Stimulated activated CD4-positive, alpha-beta T cell treated with anti-CD3 and anti-CD28 coated beads, Interleukin-1b, Interleukin-23, amount 100 ng/mL, for 4 hours (primary cell): ENCODE results near the gene GUCY1A1.
"Not testable (repeated sequence)": the region's sequence is repeated elsewhere in the genome, so short reads cannot be mapped to it uniquely, and the experiment has no call there.

Experiments used
- DNase-seq, 2 donors: peaks; one replicate each; pipeline ENCODE4 v3.0.0-alpha.2; 2020; ENCODE audit warnings: low read depth in 2 of 2

The GUCY1A1 gene, protein sequence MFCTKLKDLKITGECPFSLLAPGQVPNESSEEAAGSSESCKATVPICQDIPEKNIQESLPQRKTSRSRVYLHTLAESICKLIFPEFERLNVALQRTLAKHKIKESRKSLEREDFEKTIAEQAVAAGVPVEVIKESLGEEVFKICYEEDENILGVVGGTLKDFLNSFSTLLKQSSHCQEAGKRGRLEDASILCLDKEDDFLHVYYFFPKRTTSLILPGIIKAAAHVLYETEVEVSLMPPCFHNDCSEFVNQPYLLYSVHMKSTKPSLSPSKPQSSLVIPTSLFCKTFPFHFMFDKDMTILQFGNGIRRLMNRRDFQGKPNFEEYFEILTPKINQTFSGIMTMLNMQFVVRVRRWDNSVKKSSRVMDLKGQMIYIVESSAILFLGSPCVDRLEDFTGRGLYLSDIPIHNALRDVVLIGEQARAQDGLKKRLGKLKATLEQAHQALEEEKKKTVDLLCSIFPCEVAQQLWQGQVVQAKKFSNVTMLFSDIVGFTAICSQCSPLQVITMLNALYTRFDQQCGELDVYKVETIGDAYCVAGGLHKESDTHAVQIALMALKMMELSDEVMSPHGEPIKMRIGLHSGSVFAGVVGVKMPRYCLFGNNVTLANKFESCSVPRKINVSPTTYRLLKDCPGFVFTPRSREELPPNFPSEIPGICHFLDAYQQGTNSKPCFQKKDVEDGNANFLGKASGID

GRCh38 chr4:155666344-155667221, at the start of gene GUCY1A1:
TSS of gene GUCY1A1 (plus strand) at chr4:155666848. CDS start at chr4:155696868, 30,020 bp downstream.
- peak in 1 of 2 donors; percentile 0 for DNase-seq

- no peak for DNase-seq
These were observed 49.4 kb upstream of the GUCY1A1 start for GRCh38 chr4:155617296-155617695.

DNA sequence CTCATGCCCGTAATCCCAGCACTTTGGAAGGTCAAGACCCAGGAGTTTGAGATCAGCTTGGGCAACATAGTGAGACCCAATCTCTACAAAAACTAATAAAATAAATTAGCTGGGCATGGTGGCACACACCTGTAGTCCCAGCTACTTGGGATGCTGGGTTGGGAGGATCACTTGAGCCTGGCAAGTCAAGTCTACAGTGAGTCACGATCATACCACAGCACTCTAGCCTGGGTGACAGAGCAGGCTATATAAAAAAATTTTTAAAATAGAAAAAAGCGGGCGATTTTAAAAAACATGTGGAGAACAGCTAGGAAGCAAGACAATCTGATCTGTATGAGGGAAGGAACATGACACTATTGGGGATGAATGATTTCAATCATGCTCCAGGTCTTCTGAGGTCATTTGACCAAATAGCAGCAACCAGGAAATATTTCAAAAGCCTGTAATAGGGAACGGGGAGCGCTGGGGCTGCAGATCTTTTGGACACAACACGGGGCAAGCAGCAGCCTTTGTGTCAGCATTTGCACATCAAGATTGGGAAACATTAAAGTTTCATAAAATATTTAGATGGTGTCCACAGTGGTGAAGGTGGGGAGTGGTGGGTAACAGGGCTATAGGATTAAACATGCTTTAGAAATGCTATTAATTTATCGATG, 48.3 kb upstream of the GUCY1A1 start:
- DNase-seq: no peak

GRCh38 chr4:155620637-155621036, 46.0 kb upstream of the GUCY1A1 start:
- no peak for DNase-seq

GRCh38 chr4:155624478-155624877, 42.2 kb upstream of the GUCY1A1 start:
- DNase-seq: no peak

DNA sequence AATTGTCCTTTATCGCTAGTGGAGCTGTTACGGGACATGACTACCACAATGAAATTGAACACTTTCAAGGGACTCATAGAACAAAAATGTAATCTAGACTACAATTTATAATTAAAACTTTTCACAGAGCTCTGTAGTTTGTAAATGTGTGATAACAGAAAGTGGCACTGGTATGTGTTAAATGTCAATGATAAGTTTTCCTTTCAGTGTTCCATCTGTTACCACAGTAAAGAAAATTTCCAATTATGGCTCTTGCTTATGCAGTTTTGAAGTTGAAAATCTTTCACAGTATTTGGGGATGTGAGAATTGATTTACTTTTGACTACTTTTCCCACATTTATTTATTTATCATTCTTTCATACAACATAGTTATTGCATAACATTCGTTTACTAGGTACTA, 40.1 kb upstream of the GUCY1A1 start:
- DNase-seq: no peak

DNA sequence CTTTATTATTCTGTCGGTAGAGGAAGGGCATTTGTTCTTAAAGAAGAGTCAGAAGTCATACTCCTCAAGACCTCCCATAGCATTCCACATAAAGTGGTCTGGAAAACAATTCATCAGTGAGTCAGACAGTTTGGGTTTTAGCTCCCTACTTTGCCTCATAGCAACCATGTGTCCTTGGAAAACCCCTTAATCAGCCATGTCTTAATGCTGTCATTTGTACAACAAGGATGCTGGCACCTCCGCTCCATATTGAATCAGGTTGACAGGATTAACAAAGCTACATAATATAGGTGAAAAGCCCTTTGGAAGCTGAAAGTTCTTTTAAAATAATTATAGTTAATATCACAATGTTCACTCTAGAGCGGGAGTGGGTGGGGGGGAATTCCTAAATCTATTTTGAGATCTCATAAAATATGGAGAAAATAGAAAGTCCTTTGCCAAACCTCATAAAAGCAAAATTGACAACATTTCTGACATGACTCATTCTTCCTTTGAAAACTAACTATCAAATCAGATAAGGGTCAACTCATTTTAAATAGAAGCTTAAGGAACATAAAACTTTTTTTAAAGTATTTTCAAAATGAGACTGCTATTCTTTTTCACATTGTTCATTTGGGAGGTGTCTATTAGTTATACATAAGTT, 37.3 kb upstream of the GUCY1A1 start:
- DNase-seq: no peak

DNA sequence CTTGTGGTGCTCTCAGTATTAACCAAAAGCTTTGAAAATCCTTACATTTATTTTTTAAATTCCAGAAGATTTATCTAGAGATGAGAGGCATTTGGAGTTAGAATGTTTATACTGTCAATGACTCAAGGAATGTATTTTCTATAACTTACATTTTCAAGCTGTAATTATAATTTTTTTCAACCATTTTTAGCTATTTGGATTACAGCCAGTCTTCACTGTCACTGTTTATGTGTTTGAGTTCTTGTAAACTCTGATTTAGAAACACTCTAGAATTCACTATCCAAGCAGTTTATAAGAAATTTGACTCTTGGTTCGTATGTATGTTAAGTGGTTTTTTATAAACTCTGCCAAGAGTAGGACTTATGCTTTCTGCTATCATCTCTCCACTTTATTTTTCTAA, 36.7 kb upstream of the GUCY1A1 start:
- no peak for DNase-seq

DNA sequence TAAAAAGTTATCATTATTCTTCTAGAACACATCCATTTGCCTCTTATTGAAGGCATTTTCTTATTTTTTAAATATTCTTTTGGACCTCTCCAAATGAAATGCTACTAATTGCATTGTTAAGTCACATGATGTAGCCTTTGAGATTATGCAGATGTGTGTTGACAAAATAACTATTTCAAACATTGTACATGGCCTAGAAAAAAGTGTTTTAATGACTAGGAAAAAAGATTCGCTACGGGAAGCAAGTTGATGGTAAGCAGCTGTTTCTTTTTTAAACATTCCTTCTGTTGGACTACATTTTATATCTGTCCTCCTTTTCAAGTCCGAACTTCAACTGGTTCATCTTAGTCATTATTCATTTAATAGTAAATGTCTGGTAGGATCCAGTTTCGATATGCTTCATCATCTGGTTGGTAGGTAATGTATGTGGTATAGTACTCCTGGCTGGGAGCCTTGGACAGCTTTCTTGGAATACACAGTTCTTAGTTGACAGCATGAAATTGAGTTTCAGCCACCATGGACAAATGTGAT, 34.3 kb upstream of the GUCY1A1 start:
- DNase-seq: no peak

GRCh38 chr4:155638195-155638965, 28.3 kb upstream of the GUCY1A1 start:
- DNase-seq: no peak

- DNase-seq: no peak
These were observed 26.7 kb upstream of the GUCY1A1 start for GRCh38 chr4:155639704-155640523.

DNA sequence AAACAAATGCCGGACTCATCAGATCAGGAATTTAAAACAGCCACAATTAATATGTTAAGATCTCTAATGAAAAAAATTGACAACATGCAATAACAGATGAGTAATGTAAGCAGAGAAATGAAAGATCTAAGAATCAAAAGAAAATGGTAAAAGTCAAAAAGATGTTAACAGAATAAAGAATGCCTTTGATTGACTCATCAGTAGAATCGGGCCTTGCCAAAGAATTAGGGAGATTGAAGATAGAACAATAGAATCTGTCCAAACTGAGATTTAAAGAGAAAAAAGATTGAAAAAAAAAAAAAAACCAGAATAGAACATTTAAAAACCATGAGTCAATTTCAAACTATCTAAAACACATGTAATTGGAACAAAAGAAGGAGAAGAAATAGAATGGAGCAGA, 25.9 kb upstream of the GUCY1A1 start:
- no peak for DNase-seq

DNA sequence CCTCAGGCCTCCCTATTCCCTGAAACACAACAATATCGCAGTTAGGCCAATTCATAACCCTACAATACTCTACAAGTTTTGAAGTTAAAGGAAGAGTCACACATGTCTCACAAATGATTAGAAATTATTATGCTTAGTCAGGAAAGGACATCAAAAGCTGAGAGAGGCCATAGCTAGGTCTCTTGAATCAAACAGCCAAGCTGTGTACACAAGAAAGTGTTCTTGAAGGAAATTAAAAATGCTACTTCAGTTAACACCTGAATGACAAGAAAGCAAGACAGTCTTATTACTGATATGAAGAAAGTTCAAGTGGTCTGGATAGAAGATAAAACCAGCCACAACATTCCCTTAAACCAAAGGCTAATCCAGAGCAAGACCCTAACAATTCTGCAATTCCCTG, 23.6 kb upstream of the GUCY1A1 start:
- no peak for DNase-seq

GRCh38 chr4:155646001-155646400, 20.6 kb upstream of the GUCY1A1 start:
- no peak for DNase-seq

DNA sequence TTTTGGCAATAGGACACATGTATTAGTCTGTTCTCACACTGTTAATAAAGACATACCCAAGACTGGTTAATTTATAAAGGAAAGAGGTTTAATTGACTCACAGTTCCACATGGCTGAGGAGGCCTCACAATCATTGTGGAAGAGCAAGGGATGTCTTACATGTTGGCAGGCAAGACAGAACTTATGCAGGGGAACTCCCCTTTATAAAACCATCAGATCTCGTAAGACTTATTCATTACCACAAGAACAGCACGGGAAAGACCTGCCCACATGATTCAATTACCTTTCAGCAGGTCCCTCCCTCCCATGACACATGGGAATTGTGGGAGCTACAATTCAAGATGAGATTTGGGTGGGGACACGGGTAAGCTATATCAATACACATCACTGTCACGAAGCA, 15.9 kb upstream of the GUCY1A1 start:
- not testable (repeated sequence) for DNase-seq

DNA sequence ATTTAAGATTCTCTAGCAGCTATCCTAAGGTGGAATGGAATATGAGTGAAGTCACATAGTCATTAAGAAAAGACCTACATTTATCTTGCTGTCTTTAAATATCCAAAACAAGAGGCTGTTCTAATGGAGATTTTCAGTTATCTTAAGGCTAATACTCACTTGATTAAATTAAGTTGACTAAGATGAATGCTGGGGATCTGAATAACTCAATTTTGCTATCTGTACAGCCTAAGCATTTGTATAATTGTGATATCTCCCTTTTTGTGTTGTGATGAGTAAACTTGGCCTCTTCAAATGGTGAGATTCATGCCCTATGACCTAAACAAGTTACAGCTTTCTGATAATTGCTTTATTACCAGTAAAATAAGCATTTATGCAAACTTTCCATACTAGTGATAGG, 13.6 kb upstream of the GUCY1A1 start:
- no peak for DNase-seq

DNA sequence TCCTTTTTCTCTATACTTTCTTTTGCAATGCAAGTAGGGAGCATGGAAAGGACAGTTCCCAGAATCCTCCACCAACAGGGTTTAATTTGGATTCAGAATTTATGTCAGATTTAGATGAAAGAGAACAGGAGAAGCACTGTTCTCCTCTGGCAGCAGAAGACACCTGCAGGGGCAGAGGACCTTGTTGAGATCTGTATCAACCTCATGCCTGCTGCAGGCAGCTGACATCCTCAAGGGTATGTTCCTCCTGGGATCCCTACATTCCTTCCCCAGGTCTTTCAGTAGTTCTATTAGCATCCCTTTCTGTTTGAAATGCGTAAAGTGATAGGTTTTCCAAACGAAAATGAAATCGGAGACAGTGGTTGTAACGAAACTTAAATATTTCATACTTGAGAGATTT, 10.6 kb upstream of the GUCY1A1 start:
- DNase-seq: no peak

DNA sequence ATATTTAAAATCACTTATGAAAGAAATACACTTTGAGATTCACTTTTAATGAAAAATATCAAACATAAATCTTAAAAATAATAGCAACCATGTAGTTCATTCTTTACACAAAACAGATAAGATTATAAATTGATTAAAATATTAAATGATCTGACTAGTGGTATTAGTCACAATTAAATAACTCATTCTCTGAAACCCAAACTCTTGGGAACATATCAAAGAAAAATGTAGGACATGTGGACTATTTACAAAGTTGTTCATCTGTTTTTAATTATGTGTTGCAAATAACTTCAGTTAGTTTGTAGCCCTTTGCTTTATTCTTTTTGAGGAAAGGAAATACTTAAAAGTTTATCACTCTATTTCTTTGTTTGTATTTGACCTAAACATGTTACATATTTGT, 9.5 kb upstream of the GUCY1A1 start:
- no peak for DNase-seq

DNA sequence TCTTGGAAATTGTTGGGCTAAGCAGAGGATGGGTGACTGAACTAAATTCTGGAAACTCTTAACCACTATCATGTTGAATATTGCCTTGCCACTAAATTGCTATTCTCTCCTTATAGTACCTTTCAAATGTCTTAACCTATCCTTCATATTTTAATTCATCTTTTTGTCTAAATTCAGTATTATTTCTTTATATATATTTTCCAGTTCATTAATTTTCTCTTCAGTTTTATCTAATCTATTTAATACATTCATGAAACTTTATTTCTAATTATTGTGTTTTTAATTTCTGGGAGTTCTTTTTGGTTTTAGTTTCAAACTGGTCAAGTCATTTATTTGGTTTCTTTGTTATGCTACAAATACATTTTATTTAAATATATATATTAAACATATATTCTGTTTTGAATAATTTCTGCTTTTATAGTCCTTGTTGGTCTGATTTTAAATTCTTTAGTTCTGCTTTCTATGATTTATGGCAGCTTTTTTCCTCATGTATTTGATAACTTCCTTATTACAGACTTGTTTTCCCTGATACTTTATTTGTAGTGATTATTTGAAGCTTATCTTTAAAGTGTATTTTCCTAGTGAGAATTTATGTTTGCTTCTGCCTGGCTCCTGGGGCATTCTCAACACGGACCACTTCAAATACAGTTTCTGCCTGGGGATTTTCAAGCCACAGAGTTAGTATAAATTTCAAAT, 8.5 kb upstream of the GUCY1A1 start:
- DNase-seq: no peak
